Endothelial cell (in vitro differentiated cells): ENCODE results near the gene MYOF. TPM values are rescaled to one million over a fixed set of nuclear protein-coding genes. Genes with fewer than 3 reads are reported as not detected.
"Not testable (repeated sequence)": the region's sequence is repeated elsewhere in the genome, so short reads cannot be mapped to it uniquely, and the experiment has no call there.

Source experiments
- DNase-seq: peaks from one replicate; pipeline ENCODE4 v3.0.0; 2021; ENCODE audit warnings: low spot score
- H3K27ac Mint-ChIP-seq: one replicate; pipeline ENCODE4 v1.8.0; 2021; ENCODE audit warnings: mixed read lengths, inconsistent platforms; ENCODE audit not compliant: unreplicated experiment
- H3K27me3 Mint-ChIP-seq: one replicate; pipeline ENCODE4 v1.8.0; 2021; ENCODE audit warnings: mild to moderate bottlenecking, moderate library complexity, mixed read lengths, inconsistent platforms; ENCODE audit not compliant: unreplicated experiment
- H3K36me3 Mint-ChIP-seq: one replicate; pipeline ENCODE4 v1.8.0; 2021; ENCODE audit warnings: mild to moderate bottlenecking, low read depth, mixed read lengths, inconsistent platforms; ENCODE audit not compliant: unreplicated experiment
- H3K4me1 Mint-ChIP-seq: one replicate; pipeline ENCODE4 v1.8.0; 2021; ENCODE audit warnings: mild to moderate bottlenecking, mixed read lengths, inconsistent platforms; ENCODE audit not compliant: unreplicated experiment
- H3K4me3 Mint-ChIP-seq: one replicate; pipeline ENCODE4 v1.8.0; 2021; ENCODE audit warnings: mild to moderate bottlenecking, mixed read lengths, inconsistent platforms; ENCODE audit not compliant: unreplicated experiment
- H3K9me3 Mint-ChIP-seq: one replicate; pipeline ENCODE4 v1.8.0; 2021; ENCODE audit warnings: mixed read lengths, inconsistent platforms; ENCODE audit not compliant: unreplicated experiment
- CTCF ChIP-seq: fragments of 200-600 bp; sonication (generic); IDR thresholded peaks from one replicate; pipeline ENCODE4 v1.5.0; 2021; ENCODE audit warnings: antibody characterized with exemption; ENCODE audit not compliant: unreplicated experiment
- total RNA-seq: library from RNA; stranded (reverse); fragmentation: NEBNext Ultra II Directional; extraction: Animal tissue kit (Norgen Biotek cat#: 25700); gene quantifications from one replicate; pipeline ENCODE4 v1.2.1, GENCODE V29; 2021; ENCODE audit not compliant: unreplicated experiment

The MYOF gene
- total RNA-seq, 1 donor from 2014 or later: 12.4 TPM

GRCh38 chr10:93445097-93445960 lies 36.8 kb downstream of the MYOF start:
- peak; percentile 87 for DNase-seq
- H3K9me3 Mint-ChIP-seq: no peaks in the 10 kb centered on the region
- no peaks in the 10 kb centered on the region for H3K36me3 Mint-ChIP-seq
- no peak for TF ChIP-seq CTCF
- H3K4me1 Mint-ChIP-seq: peaks cover 17% of the 10 kb centered on the region
- H3K27ac Mint-ChIP-seq: peak overlapping the region; percentile 98
- H3K27me3 Mint-ChIP-seq: peaks cover 7% of the 10 kb centered on the region
- H3K4me3 Mint-ChIP-seq: no peak overlapping the region

- H3K36me3 Mint-ChIP-seq: no peaks in the 10 kb centered on the region
- peak overlapping the region; percentile 34 for H3K27ac Mint-ChIP-seq
- no peak for DNase-seq
- H3K4me3 Mint-ChIP-seq: peak overlapping the region; percentile 20
- H3K4me1 Mint-ChIP-seq: peaks cover 26% of the 10 kb centered on the region
- H3K27me3 Mint-ChIP-seq: peaks cover 11% of the 10 kb centered on the region
- no peak for TF ChIP-seq CTCF
- no peaks in the 10 kb centered on the region for H3K9me3 Mint-ChIP-seq
These were observed 38.7 kb downstream of the MYOF start for GRCh38 chr10:93443481-93443880.

- H3K27ac Mint-ChIP-seq, DNase-seq, H3K36me3 Mint-ChIP-seq, H3K4me3 Mint-ChIP-seq, H3K9me3 Mint-ChIP-seq: not testable (repeated sequence)
- peaks cover 33% of the 10 kb centered on the region for H3K4me1 Mint-ChIP-seq
- H3K27me3 Mint-ChIP-seq: peaks cover 11% of the 10 kb centered on the region
These were observed 39.4 kb downstream of the MYOF start for GRCh38 chr10:93442721-93443120.

GRCh38 chr10:93440591-93441091 lies 41.5 kb downstream of the MYOF start:
- H3K36me3 Mint-ChIP-seq: no peaks in the 10 kb centered on the region
- peak overlapping the region; percentile 11 for H3K4me3 Mint-ChIP-seq
- no peak for TF ChIP-seq CTCF
- no peak for DNase-seq
- H3K9me3 Mint-ChIP-seq: no peaks in the 10 kb centered on the region
- H3K27me3 Mint-ChIP-seq: peaks cover 13% of the 10 kb centered on the region
- H3K27ac Mint-ChIP-seq: peak overlapping the region; percentile 68
- peaks cover 46% of the 10 kb centered on the region for H3K4me1 Mint-ChIP-seq

GRCh38 chr10:93438613-93439253 lies 43.4 kb downstream of the MYOF start:
- Mint-ChIP-seq H3K4me3 (peak overlapping the region; percentile 62), H3K9me3 (no peaks in the 10 kb centered on the region), H3K36me3 (no peaks in the 10 kb centered on the region)

More at GRCh38 chr10:93438613-93439253, 43.4 kb downstream of the MYOF start:
- peaks cover 10% of the 10 kb centered on the region for H3K27me3 Mint-ChIP-seq
- H3K27ac Mint-ChIP-seq: peak overlapping the region; percentile 98
- DNase-seq: peak; percentile 46
- H3K4me1 Mint-ChIP-seq: peaks cover 42% of the 10 kb centered on the region
- TF ChIP-seq CTCF: no peak
